ENCODE measurements around the gene OR2G6. TPM values are rescaled to one million over a fixed set of nuclear protein-coding genes. Genes with fewer than 3 reads are reported as not detected.
A peak's percentile ranks its signal among the peaks of the same experiment; 100 is the strongest.
"Not testable (repeated sequence)": the region's sequence is repeated elsewhere in the genome, so short reads cannot be mapped to it uniquely, and the experiment has no call there.

The OR2G6 gene
- total RNA-seq, 3 donors from 2014 or later, result not detected

DNA sequence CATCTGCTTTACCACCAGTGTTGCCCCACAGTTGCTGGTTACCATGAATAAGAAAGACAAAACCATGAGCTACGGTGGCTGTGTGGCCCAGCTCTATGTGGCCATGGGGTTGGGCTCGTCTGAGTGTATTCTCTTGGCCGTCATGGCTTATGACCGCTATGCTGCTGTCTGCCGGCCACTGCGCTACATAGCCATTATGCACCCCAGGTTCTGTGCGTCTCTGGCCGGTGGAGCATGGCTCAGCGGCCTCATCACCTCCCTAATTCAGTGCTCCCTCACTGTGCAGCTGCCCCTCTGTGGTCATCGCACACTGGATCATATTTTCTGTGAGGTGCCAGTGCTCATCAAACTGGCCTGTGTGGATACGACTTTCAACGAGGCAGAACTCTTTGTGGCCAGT, 14.0 kb downstream of the OR2G6 start:
- TF ChIP-seq CTCF (IDR thresholded peaks at IDR 0.05), result no peak
- Histone ChIP-seq H3K9me3 (peaks cover 12% of the 10 kb centered on the region), H3K4me1 (ENCODE audit: low read depth) (no peaks in the 10 kb centered on the region), H3K36me3 (ENCODE audit: low read depth) (no peaks in the 10 kb centered on the region), H3K4me3 (no peak overlapping the region)
- intact Hi-C loops (cut with DNase I, micrococcal nuclease), result no loop called here
- DNase-seq, result peak in 1 of 3 donors; percentile 20
- no peak for ATAC-seq

DNA sequence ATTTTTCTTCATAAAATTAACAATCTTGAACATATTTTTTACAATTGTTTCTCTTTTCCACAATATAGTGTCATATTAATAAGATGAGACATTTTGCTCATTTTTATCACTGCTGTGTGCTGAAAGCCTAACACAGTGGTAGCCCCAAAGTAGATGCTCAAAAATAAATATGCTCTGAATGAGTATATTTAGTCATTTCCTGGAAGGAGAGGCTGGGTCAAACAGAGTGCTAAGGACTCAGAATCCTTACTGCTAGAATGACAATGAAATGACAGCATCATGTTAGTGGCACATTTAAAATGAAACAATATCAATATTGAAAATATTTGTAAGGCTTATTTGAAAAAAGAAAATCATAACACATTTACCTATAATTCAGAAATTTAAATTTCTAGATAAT, 29.6 kb downstream of the OR2G6 start:
- ATAC-seq; H3K4me3 ChIP-seq; H3K4me1 ChIP-seq (ENCODE audit: low read depth); H3K36me3 ChIP-seq (ENCODE audit: low read depth); intact Hi-C loops (cut with DNase I, micrococcal nuclease); DNase-seq; H3K9me3 ChIP-seq: not testable (repeated sequence)

DNA sequence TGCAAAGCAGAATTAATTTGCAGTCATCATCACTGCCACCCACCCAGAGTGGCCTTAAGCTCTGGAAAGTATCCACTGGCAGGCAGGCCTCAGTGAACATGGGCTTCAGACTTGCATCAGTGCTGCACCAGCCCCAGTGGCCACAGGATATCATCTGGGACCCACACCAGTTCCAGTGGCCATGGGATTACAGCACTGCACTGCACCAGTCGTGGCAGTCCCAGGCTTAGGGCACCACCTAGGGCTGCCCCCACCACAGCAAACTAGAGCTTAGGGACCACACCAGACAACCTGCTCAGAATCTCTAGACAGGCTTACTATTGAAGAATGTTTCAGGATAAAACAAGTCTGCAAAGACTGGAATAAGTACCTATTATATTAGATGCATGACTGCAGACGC, 39.5 kb downstream of the OR2G6 start:
- H3K36me3 ChIP-seq (ENCODE audit: low read depth); ATAC-seq; H3K4me3 ChIP-seq; H3K9me3 ChIP-seq; intact Hi-C loops (cut with DNase I, micrococcal nuclease); H3K4me1 ChIP-seq (ENCODE audit: low read depth); DNase-seq: not testable (repeated sequence)

DNA sequence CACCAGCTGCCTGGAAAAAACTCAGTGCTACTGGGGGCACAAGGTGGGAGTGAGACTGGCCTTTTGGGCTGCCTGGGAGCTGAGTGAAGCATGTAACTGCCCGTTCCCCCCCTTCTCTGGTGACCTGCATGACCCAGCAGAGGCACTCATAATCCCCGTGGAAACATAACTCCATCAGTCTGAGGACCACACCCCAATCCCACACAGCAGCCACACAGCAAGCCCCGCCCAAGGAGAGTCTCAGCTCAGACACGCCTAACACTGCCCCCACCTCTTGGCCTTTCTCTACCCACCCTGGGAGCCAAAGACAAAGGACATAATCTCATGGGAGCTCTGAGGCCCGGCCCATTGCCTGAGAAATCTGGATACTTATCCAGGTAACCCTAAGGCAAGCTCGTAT, 43.2 kb downstream of the OR2G6 start:
- H3K9me3 ChIP-seq; ATAC-seq; DNase-seq; intact Hi-C loops (cut with DNase I, micrococcal nuclease); H3K4me1 ChIP-seq (ENCODE audit: low read depth); H3K36me3 ChIP-seq (ENCODE audit: low read depth); H3K4me3 ChIP-seq: not testable (repeated sequence)

DNA sequence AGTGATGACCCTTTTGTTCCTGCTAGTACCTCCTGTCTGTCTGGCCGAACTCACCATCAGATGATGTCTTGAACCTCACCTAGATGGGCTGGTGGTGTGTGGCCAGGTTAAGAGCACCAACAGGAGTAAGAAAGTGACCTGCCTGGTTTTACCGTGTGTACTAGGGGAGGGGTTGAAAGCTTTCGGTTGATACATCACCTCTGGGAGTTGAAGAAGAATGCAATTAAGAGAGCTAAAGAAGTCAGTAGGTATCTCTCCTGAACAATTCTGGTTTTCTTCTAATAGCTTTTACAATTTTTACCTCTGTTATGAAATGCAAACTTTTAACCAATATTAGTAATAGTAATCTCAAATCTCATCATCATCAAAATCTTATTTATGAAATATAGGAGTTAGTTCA, 54.8 kb downstream of the OR2G6 start, which contains the start of gene OR2T29:
Gene OR2T29 (minus strand): TSS at position 101 of the 400 bp plus-strand sequence. CDS start 3,281 bp downstream, outside the sequence.
- intact Hi-C loops (cut with DNase I, micrococcal nuclease); H3K36me3 ChIP-seq (ENCODE audit: low read depth); H3K4me1 ChIP-seq (ENCODE audit: low read depth); H3K4me3 ChIP-seq; H3K9me3 ChIP-seq; ATAC-seq; DNase-seq: not testable (repeated sequence)

DNA sequence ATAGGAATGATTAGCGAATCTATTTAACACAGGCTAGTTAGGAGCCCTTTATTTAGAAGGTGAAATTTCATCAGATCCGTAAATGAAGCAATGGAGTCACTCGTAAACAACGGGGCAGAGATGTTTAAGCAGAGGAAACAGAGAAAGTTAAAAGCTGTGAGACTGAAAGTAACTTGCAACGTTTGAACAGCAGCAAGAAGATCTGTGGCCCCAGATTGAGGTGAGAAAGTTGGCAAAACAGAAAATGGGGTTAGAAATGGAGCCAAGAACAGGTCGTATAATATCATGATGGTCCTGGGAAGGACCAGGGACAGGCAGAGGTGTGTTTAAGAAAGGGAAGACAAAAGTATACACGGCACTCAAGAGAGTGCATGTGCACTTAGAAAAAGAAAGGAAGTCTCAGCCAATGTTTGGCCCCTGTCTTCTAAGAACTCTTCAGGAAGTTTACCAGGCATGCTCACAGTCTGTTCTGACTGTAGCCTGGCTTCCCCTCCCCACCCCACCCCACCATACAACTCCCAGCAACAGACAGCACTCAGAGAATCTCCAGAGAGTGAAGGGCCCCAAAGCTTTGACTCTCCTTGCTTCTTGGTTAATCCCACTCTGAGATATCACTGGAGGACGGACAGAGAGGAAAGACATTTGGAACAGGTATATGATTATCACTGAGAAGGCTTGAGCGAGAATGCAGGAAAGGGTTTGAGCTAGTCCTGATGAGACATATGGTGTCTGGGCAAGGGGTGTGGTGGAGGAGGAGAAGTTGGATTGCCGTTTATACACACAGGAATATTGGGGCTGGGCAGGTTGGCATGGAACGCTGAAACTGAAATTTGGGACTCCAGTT, 57.9 kb downstream of the OR2G6 start:
- ATAC-seq, result peak; percentile 25
- intact Hi-C loops (cut with DNase I, micrococcal nuclease); H3K4me3 ChIP-seq; H3K4me1 ChIP-seq (ENCODE audit: low read depth); H3K9me3 ChIP-seq; H3K36me3 ChIP-seq (ENCODE audit: low read depth); DNase-seq: not testable (repeated sequence)

GRCh38 chr1:248569049-248569448, 61.2 kb downstream of the OR2G6 start:
- ATAC-seq; H3K4me1 ChIP-seq (ENCODE audit: low read depth); H3K4me3 ChIP-seq; H3K36me3 ChIP-seq (ENCODE audit: low read depth); intact Hi-C loops (cut with DNase I, micrococcal nuclease); DNase-seq; H3K9me3 ChIP-seq: not testable (repeated sequence)

- DNase-seq; H3K9me3 ChIP-seq; ATAC-seq; H3K4me1 ChIP-seq (ENCODE audit: low read depth); H3K36me3 ChIP-seq (ENCODE audit: low read depth); H3K4me3 ChIP-seq; intact Hi-C loops (cut with DNase I, micrococcal nuclease): not testable (repeated sequence)
Observed at GRCh38 chr1:248570811-248571210, 62.9 kb downstream of the OR2G6 start.

GRCh38 chr1:248572049-248572448, 64.2 kb downstream of the OR2G6 start:
- H3K36me3 ChIP-seq (ENCODE audit: low read depth); DNase-seq; H3K9me3 ChIP-seq; intact Hi-C loops (cut with DNase I, micrococcal nuclease); ATAC-seq; H3K4me3 ChIP-seq; H3K4me1 ChIP-seq (ENCODE audit: low read depth): not testable (repeated sequence)

DNA sequence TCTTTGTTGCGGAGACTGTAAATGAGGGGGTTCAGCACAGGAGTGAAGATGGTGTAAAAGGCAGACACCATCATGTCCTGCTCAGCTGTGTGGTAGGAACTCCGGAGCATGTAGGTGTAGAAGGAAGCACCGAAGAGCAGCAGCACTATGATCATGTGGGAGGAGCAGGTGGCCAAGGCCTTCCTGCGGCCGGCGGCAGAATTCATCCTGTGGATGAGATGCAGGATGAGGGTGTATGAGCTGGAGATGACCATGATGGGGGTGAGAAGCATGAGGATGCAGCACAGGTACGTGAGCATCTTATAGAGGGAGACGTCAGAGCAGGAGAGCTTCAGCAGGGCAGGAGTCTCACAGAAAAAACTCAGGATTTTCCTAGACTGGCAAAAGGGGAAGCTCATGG, 66.0 kb downstream of the OR2G6 start:
- H3K4me1 ChIP-seq (ENCODE audit: low read depth); ATAC-seq; H3K36me3 ChIP-seq (ENCODE audit: low read depth); intact Hi-C loops (cut with DNase I, micrococcal nuclease); DNase-seq; H3K4me3 ChIP-seq; H3K9me3 ChIP-seq: not testable (repeated sequence)

DNA sequence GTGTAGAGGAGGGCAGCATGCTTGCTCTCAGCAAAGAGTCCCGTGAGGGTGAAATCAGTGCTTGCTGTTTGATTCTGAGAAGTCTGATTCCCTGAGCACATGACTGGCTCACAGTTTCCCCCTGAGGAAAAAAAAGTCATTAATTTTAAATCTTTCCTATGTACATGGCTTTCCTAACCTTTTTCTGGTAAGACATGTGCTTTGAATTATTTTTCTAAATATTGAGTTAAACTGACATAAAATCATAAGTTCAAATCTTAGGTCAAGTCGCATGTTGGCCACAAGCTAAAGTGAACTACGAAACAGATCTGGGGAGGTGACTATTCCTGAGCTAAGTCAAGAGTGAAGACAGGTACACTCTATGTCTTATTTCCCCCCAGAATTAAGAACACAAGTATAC, 66.8 kb downstream of the OR2G6 start, which contains the start of gene OR2T34:
Gene OR2T34 (minus strand): TSS at position 101 of the 400 bp plus-strand sequence. CDS start 0 bp downstream, at position 101.
- DNase-seq; H3K4me1 ChIP-seq (ENCODE audit: low read depth); H3K4me3 ChIP-seq; H3K9me3 ChIP-seq; ATAC-seq; H3K36me3 ChIP-seq (ENCODE audit: low read depth); intact Hi-C loops (cut with DNase I, micrococcal nuclease): not testable (repeated sequence)
